Measurements from ENCODE around the gene TPCN2.

Gene TPCN2

GRCh38 chr11:69173925-69174581 is 125.3 kb downstream of the TPCN2 start:
- in situ Hi-C loops (cut with HindIII; ENCODE audit: low sequenced_read_pairs) = no loop called here
- no peak for TF ChIP-seq CTCF (IDR thresholded peaks at IDR 0.05; ENCODE audit: low read depth, low read length)
- no peak overlapping the region for H3K4me3 ChIP-seq (ENCODE audit: low read depth, low read length)
- no peak for DNase-seq (ENCODE audit: low read depth, low spot score)

- in situ Hi-C loops (cut with HindIII; ENCODE audit: low sequenced_read_pairs) = no loop called here
- no peak overlapping the region for H3K4me3 ChIP-seq (ENCODE audit: low read depth, low read length)
- no peak for TF ChIP-seq CTCF (IDR thresholded peaks at IDR 0.05; ENCODE audit: low read depth, low read length)
- DNase-seq (ENCODE audit: low read depth, low spot score) = no peak
Observed at GRCh38 chr11:69174841-69175240, 126.1 kb downstream of the TPCN2 start.

DNA sequence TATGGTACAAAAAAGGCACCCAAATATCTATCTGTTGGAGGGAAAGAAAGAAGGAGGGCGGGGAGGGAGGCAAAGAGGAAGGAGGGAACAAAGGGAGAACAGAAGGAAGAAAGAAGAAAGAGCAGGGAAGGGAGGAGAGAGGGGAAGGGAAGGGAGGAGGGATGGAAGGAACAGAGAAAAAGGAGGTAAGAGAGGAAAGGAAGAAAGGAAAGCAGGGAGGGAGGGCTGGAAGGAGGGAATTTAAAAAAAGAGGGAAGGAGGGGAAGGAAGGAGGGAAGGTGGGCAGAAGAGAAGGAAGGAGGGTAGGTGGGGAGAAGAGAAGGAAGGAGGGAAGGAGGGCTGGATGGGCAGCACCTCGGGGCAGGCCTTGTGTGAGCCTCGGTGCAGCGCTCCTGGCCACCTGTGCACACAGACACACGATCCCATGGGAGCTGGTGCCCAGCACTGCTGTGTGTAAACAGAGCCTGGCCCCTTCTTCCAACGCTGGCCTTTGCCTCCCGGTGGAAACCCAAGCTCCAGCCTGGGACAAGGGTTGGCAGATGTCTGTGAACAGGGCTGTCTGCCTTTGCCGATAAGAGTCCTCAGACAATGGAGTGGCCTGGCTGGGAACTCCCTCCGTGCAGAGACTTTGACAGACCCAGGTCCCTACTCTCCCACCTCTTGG is 130.2 kb downstream of the TPCN2 start:
- DNase-seq (ENCODE audit: low read depth, low spot score) = no peak
- no peak for TF ChIP-seq CTCF (IDR thresholded peaks at IDR 0.05; ENCODE audit: low read depth, low read length)
- no peak overlapping the region for H3K4me3 ChIP-seq (ENCODE audit: low read depth, low read length)
- in situ Hi-C loops (cut with HindIII; ENCODE audit: low sequenced_read_pairs) = no loop called here

DNA sequence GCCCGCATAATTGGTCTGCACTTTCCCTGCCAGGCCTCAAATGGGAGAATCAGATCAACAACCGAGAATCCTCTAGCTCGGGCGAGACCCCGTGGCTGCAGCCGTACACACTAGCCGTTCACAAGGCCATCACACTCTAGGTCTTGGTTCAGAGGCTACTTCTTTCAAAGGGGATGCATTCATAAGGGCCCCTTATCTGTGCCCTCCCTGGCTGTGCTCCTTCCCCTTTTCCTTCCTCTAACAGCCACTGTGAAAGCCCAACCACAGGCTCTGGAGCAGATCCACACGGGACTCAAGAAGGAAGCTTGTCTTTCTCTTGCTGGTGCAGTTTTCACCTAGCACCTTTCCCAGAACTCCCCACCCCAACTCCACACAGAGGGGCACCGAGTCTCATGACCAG is 131.5 kb downstream of the TPCN2 start:
- no peak overlapping the region for H3K4me3 ChIP-seq (ENCODE audit: low read depth, low read length)
- no peak for TF ChIP-seq CTCF (IDR thresholded peaks at IDR 0.05; ENCODE audit: low read depth, low read length)
- in situ Hi-C loops (cut with HindIII; ENCODE audit: low sequenced_read_pairs) = no loop called here
- no peak for DNase-seq (ENCODE audit: low read depth, low spot score)

- no peak overlapping the region for H3K4me3 ChIP-seq (ENCODE audit: low read depth, low read length)
- in situ Hi-C loops (cut with HindIII; ENCODE audit: low sequenced_read_pairs) = no loop called here
- no peak for DNase-seq (ENCODE audit: low read depth, low spot score)
- TF ChIP-seq CTCF (IDR thresholded peaks at IDR 0.05; ENCODE audit: low read depth, low read length) = no peak
Observed at GRCh38 chr11:69180726-69181125, 132.0 kb downstream of the TPCN2 start.

GRCh38 chr11:69183613-69184012 is 134.9 kb downstream of the TPCN2 start:
- no peak overlapping the region for H3K4me3 ChIP-seq (ENCODE audit: low read depth, low read length)
- no peak for TF ChIP-seq CTCF (IDR thresholded peaks at IDR 0.05; ENCODE audit: low read depth, low read length)
- no peak for DNase-seq (ENCODE audit: low read depth, low spot score)
- in situ Hi-C loops (cut with HindIII; ENCODE audit: low sequenced_read_pairs) = no loop called here

All from astrocyte of the spinal cord (primary cell).